ENCODE data around the gene TRAF2.
"Not testable (repeated sequence)": the region's sequence is repeated elsewhere in the genome, so short reads cannot be mapped to it uniquely, and the experiment has no call there.

Gene TRAF2

GRCh38 chr9:136885950-136886578 is at the start of gene TRAF2:
Gene TRAF2, plus strand, starts transcription at chr9:136886516. Its CDS starts 12,225 bp downstream, at chr9:136898741.
- Histone ChIP-seq H3K9me3 (no peaks in the 10 kb centered on the region), H3K36me3 (replicated peaks) (peaks cover 9% of the 10 kb centered on the region), H3K27me3 (ENCODE audit: low read depth) (no peaks in the 10 kb centered on the region), H3K4me1 (peaks cover 3% of the 10 kb centered on the region; the same call in 1 of the 2 replicates), H3K4me3 (peak within 1 kb of the TSS; percentile 77)
- in situ Hi-C loops (cut with MboI; ENCODE audit: low sequenced_read_pairs): no loop called here
- peak; percentile 92 to 98 for DNase-seq (ENCODE audit: low spot score in 2 of 2)

GRCh38 chr9:136837146-136837855 is 49.0 kb upstream of the TRAF2 start:
- Histone ChIP-seq H3K4me1 (peaks cover under 1% of the 10 kb centered on the region; the same call in 1 of the 2 replicates), H3K4me3 (no peak overlapping the region), H3K36me3 (replicated peaks) (peaks cover 31% of the 10 kb centered on the region), H3K27me3 (ENCODE audit: low read depth) (no peaks in the 10 kb centered on the region), H3K9me3 (no peaks in the 10 kb centered on the region)
- in situ Hi-C loops (cut with MboI; ENCODE audit: low sequenced_read_pairs): no loop called here
- DNase-seq (ENCODE audit: low spot score in 2 of 2): peak in 1 of 2 experiments; percentile 8

GRCh38 chr9:136837856-136838277 is 48.4 kb upstream of the TRAF2 start:
- in situ Hi-C loops (cut with MboI; ENCODE audit: low sequenced_read_pairs); DNase-seq (ENCODE audit: low spot score in 2 of 2); H3K4me1 ChIP-seq; H3K27me3 ChIP-seq (ENCODE audit: low read depth); H3K9me3 ChIP-seq; H3K4me3 ChIP-seq: not testable (repeated sequence)
- H3K36me3 ChIP-seq (replicated peaks): peaks cover 29% of the 10 kb centered on the region

GRCh38 chr9:136838314-136839228 is 47.7 kb upstream of the TRAF2 start:
- Histone ChIP-seq H3K4me1 (peaks cover 9% of the 10 kb centered on the region), H3K27me3 (ENCODE audit: low read depth) (no peaks in the 10 kb centered on the region), H3K36me3 (replicated peaks) (peaks cover 29% of the 10 kb centered on the region), H3K9me3 (no peaks in the 10 kb centered on the region), H3K4me3 (no peak overlapping the region)
- in situ Hi-C loops (cut with MboI; ENCODE audit: low sequenced_read_pairs): no loop called here
- DNase-seq (ENCODE audit: low spot score in 2 of 2): peak in 1 of 2 experiments; percentile 23

- Histone ChIP-seq H3K36me3 (replicated peaks) (peaks cover 25% of the 10 kb centered on the region), H3K27me3 (ENCODE audit: low read depth) (no peaks in the 10 kb centered on the region), H3K9me3 (no peaks in the 10 kb centered on the region), H3K4me1 (peaks cover 13% of the 10 kb centered on the region), H3K4me3 (no peak overlapping the region)
- DNase-seq (ENCODE audit: low spot score in 2 of 2): peak in 1 of 2 experiments; percentile 22
- in situ Hi-C loops (cut with MboI; ENCODE audit: low sequenced_read_pairs): no loop called here
Measured at GRCh38 chr9:136839229-136840139, 46.8 kb upstream of the TRAF2 start.

- Histone ChIP-seq H3K4me3 (no peak overlapping the region), H3K4me1 (peaks cover 13% of the 10 kb centered on the region), H3K9me3 (no peaks in the 10 kb centered on the region), H3K36me3 (replicated peaks) (peaks cover 25% of the 10 kb centered on the region), H3K27me3 (ENCODE audit: low read depth) (no peaks in the 10 kb centered on the region)
- DNase-seq (ENCODE audit: low spot score in 2 of 2): peak in 1 of 2 experiments; percentile 45
- in situ Hi-C loops (cut with MboI; ENCODE audit: low sequenced_read_pairs): no loop called here
Measured at GRCh38 chr9:136840140-136840876, 46.0 kb upstream of the TRAF2 start.

GRCh38 chr9:136840877-136841645 is 45.3 kb upstream of the TRAF2 start:
- in situ Hi-C loops (cut with MboI; ENCODE audit: low sequenced_read_pairs): no loop called here
- H3K27me3 ChIP-seq (ENCODE audit: low read depth): no peaks in the 10 kb centered on the region
- no peak overlapping the region for H3K4me3 ChIP-seq
- no peaks in the 10 kb centered on the region for H3K9me3 ChIP-seq
- peaks cover 13% of the 10 kb centered on the region for H3K4me1 ChIP-seq
- peaks cover 21% of the 10 kb centered on the region for H3K36me3 ChIP-seq (replicated peaks)
- DNase-seq (ENCODE audit: low spot score in 2 of 2): peak in 1 of 2 experiments; percentile 54

- H3K9me3 ChIP-seq; H3K27me3 ChIP-seq (ENCODE audit: low read depth); in situ Hi-C loops (cut with MboI; ENCODE audit: low sequenced_read_pairs); H3K4me3 ChIP-seq; DNase-seq (ENCODE audit: low spot score in 2 of 2): not testable (repeated sequence)
- Histone ChIP-seq H3K36me3 (replicated peaks) (peaks cover 14% of the 10 kb centered on the region), H3K4me1 (peaks cover 13% of the 10 kb centered on the region)
Measured at GRCh38 chr9:136841646-136842379, 44.5 kb upstream of the TRAF2 start.

- in situ Hi-C loops (cut with MboI; ENCODE audit: low sequenced_read_pairs): not testable (repeated sequence)
- H3K4me1 ChIP-seq: peaks cover 13% of the 10 kb centered on the region
Measured at GRCh38 chr9:136842380-136842948, 43.9 kb upstream of the TRAF2 start, which contains the start of gene AJM1. Gene AJM1, plus strand, starts transcription at chr9:136842478. Its CDS starts 1,937 bp downstream, at chr9:136844415.

GRCh38 chr9:136843159-136843800 is 43.0 kb upstream of the TRAF2 start:
- DNase-seq (ENCODE audit: low spot score in 2 of 2); in situ Hi-C loops (cut with MboI; ENCODE audit: low sequenced_read_pairs); H3K27me3 ChIP-seq (ENCODE audit: low read depth); H3K9me3 ChIP-seq: not testable (repeated sequence)
- Histone ChIP-seq H3K36me3 (replicated peaks) (peaks cover 12% of the 10 kb centered on the region), H3K4me1 (peaks cover 19% of the 10 kb centered on the region), H3K4me3 (peak overlapping the region; percentile 19; the same call in 1 of the 2 replicates)

More at GRCh38 chr9:136842380-136842948, 43.9 kb upstream of the TRAF2 start, which contains the start of gene AJM1:
- DNase-seq (ENCODE audit: low spot score in 2 of 2): peak; percentile 60 to 87
- Histone ChIP-seq H3K4me3 (peak within 1 kb of the TSS; percentile 25), H3K36me3 (replicated peaks) (peaks cover 12% of the 10 kb centered on the region)
- not testable (repeated sequence) for H3K9me3 ChIP-seq; H3K27me3 ChIP-seq (ENCODE audit: low read depth)

Measured in HAP-1 (cell line).